ENCODE data around the gene ELP5.

The ELP5 gene

DNA sequence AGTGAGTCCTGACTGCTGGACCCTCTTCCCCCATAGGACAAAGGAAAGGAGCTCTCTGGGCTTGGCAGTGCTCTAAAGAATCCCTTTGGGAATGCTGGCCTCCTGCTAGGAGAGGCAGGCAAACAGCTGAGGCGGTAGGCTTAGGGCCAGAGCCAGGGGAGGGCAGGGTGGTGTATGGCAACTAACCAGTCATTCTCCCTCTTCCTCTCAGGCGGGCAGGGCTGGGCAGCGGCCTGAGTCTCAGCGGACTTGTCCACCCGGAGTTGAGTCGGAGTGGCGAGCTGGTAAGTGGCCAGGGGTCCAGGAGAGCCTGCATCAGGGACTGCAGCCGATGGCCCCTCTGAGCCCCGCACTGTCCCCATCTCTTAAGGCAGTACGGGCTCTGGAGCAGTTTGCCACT is 27.9 kb upstream of the ELP5 start:
- Histone ChIP-seq H3K27me3 (ENCODE audit: insufficient read depth, poor library complexity, severe bottlenecking) (no peaks in the 10 kb centered on the region), H3K9me3 (ENCODE audit: severe bottlenecking) (no peaks in the 10 kb centered on the region), H3K36me3 (ENCODE audit: low read depth) (peaks cover 71% of the 10 kb centered on the region), H3K4me3 (ENCODE audit: severe bottlenecking) (no peak overlapping the region), H3K4me1 (ENCODE audit: insufficient read depth, poor library complexity, severe bottlenecking) (peaks cover 9% of the 10 kb centered on the region), H3K27ac (ENCODE audit: poor library complexity, severe bottlenecking) (no peak overlapping the region)
- TF ChIP-seq, protein P1, sequence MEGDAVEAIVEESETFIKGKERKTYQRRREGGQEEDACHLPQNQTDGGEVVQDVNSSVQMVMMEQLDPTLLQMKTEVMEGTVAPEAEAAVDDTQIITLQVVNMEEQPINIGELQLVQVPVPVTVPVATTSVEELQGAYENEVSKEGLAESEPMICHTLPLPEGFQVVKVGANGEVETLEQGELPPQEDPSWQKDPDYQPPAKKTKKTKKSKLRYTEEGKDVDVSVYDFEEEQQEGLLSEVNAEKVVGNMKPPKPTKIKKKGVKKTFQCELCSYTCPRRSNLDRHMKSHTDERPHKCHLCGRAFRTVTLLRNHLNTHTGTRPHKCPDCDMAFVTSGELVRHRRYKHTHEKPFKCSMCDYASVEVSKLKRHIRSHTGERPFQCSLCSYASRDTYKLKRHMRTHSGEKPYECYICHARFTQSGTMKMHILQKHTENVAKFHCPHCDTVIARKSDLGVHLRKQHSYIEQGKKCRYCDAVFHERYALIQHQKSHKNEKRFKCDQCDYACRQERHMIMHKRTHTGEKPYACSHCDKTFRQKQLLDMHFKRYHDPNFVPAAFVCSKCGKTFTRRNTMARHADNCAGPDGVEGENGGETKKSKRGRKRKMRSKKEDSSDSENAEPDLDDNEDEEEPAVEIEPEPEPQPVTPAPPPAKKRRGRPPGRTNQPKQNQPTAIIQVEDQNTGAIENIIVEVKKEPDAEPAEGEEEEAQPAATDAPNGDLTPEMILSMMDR (IDR thresholded peaks at IDR 0.05; ENCODE audit: poor library complexity, severe bottlenecking) = no peak
- DNase-seq (ENCODE audit: low spot score) (no peak), ATAC-seq (ENCODE audit: low read depth) (no peak)

DNA sequence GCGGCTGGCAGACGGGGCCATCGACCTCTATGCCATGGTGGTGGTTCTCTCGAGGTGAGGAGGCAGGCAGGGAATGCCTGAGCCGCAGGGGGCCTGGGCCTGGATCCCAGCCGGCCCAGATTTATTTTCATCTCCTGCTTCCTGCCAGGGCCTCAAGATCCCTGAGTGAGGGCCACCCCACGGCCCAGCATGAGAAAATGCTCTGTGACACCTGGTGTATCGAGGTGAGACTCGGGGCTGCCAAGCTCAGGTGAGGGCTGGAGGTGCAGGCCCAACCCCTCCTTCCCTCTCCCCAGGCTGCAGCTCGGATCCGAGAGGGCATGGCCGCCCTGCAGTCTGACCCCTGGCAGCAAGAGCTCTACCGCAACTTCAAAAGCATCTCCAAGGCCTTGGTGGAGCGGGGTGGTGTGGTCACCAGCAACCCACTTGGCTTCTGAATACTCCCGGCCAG is 27.3 kb upstream of the ELP5 start:
- no peak for DNase-seq (ENCODE audit: low spot score)
- H3K27me3 ChIP-seq (ENCODE audit: insufficient read depth, poor library complexity, severe bottlenecking) = no peaks in the 10 kb centered on the region
- ATAC-seq (ENCODE audit: low read depth) = no peak
- TF ChIP-seq, protein P1 (IDR thresholded peaks at IDR 0.05; ENCODE audit: poor library complexity, severe bottlenecking) = no peak
- H3K4me3 ChIP-seq (ENCODE audit: severe bottlenecking) = no peak overlapping the region
- no peaks in the 10 kb centered on the region for H3K9me3 ChIP-seq (ENCODE audit: severe bottlenecking)
- H3K4me1 ChIP-seq (ENCODE audit: insufficient read depth, poor library complexity, severe bottlenecking) = peaks cover 9% of the 10 kb centered on the region
- H3K36me3 ChIP-seq (ENCODE audit: low read depth) = peaks cover 76% of the 10 kb centered on the region
- H3K27ac ChIP-seq (ENCODE audit: poor library complexity, severe bottlenecking) = no peak overlapping the region

DNA sequence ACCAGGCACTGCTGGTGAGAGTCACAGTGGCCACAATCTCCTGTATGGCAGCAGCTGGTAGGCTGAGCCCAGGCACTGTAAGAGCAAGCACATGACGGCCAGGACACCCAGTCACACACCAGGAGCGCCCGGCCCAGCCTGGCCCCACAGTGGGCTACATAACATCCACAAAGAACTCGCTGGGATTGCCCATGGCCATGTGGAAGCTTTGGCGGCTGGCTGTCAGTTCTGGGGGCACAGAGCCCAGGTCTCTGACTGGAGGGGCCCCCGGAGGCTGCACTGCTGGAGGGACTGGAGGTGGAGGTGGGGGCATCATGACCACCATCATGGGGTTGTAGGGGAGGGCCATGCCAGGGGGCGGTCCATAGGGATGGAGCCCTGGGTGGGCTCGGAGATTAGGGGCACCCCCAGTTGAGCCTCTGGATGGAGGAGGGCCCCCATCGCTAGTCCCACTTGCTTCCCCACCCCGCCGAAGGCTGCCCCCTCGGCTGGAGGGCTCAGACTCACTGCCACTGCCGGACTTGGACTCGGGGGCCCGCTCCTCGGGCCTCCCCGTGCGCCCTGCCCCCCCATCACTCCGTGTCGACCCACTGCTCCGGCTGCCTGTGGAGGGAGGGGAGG is 26.2 kb upstream of the ELP5 start:
- ATAC-seq (ENCODE audit: low read depth) = no peak
- H3K9me3 ChIP-seq (ENCODE audit: severe bottlenecking) = no peaks in the 10 kb centered on the region

DNA sequence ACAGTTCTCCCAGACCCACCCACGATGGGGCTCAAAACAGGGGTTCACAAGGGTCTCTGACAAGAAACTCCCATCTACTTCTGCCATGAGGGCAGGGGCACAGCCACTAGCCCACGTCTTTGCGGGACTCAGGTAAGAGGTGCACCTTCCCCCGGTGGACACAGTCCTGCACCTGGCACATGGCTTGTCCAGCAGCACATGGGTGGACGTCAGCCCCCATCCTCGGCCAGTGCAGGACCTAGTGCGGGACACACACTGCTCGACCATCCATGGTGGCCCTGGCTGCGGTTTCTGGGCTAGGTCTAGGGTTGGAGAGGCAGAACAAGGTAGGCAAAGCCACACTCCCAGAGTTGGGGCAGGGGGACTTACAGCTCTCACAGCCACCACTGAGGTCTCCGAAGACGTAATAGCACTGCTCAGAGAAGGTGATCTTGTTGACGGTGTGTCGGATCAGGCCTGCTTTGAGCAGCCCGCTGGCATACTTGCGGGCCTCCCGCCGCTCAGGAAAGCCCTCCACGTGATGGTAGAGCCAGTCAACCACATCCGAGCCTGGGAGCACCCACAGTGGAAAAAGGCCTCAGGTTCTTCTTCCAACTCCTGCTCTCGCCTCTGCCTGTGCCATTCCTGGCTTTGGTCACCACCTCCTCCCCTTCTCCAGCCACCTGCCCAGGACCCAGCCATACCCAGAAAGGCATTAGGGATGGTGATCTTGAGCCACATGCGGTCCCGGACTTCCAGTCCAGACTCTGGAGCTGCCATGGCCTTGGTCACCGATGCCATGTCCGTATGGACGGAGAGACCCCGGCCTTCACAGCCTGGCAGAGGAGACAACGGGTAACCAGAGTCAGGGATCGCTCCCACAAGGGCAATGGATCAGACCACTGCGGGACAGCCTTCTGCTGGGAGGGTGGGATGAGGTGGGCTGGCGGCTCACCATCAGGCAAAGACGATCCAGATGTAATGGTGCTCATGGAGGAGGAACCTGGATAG is 25.0 kb upstream of the ELP5 start:
- Histone ChIP-seq H3K36me3 (ENCODE audit: low read depth) (peaks cover 76% of the 10 kb centered on the region), H3K27ac (ENCODE audit: poor library complexity, severe bottlenecking) (no peak overlapping the region), H3K4me1 (ENCODE audit: insufficient read depth, poor library complexity, severe bottlenecking) (peaks cover 5% of the 10 kb centered on the region), H3K4me3 (ENCODE audit: severe bottlenecking) (no peak overlapping the region), H3K27me3 (ENCODE audit: insufficient read depth, poor library complexity, severe bottlenecking) (no peaks in the 10 kb centered on the region), H3K9me3 (ENCODE audit: severe bottlenecking) (no peaks in the 10 kb centered on the region)
- ATAC-seq (ENCODE audit: low read depth) = no peak
- TF ChIP-seq, protein P1 (IDR thresholded peaks at IDR 0.05; ENCODE audit: poor library complexity, severe bottlenecking) = no peak
- DNase-seq (ENCODE audit: low spot score) = no peak

More for the DNA sequence above, 26.2 kb upstream of the ELP5 start:
- H3K27me3 ChIP-seq (ENCODE audit: insufficient read depth, poor library complexity, severe bottlenecking) = no peaks in the 10 kb centered on the region
- no peak overlapping the region for H3K27ac ChIP-seq (ENCODE audit: poor library complexity, severe bottlenecking)
- peaks cover 9% of the 10 kb centered on the region for H3K4me1 ChIP-seq (ENCODE audit: insufficient read depth, poor library complexity, severe bottlenecking)
- DNase-seq (ENCODE audit: low spot score) = no peak
- peaks cover 86% of the 10 kb centered on the region for H3K36me3 ChIP-seq (ENCODE audit: low read depth)
- TF ChIP-seq, protein P1 (IDR thresholded peaks at IDR 0.05; ENCODE audit: poor library complexity, severe bottlenecking) = no peak
- no peak overlapping the region for H3K4me3 ChIP-seq (ENCODE audit: severe bottlenecking)
